HG02588 (cell line): ENCODE data around the gene ERC2.
"Not testable (repeated sequence)": the region's sequence is repeated elsewhere in the genome, so short reads cannot be mapped to it uniquely, and the experiment has no call there.

Source experiments
- ATAC-seq: cut with Tn5 transposase; IDR thresholded peaks from one replicate; pipeline ENCODE4 v1.9.1; 2021; ENCODE audit warnings: mild to moderate bottlenecking, moderate library complexity; ENCODE audit not compliant: unreplicated experiment

Gene ERC2

GRCh38 chr3:56318891-56319290, 149.4 kb downstream of the ERC2 start:
- ATAC-seq = no peak

DNA sequence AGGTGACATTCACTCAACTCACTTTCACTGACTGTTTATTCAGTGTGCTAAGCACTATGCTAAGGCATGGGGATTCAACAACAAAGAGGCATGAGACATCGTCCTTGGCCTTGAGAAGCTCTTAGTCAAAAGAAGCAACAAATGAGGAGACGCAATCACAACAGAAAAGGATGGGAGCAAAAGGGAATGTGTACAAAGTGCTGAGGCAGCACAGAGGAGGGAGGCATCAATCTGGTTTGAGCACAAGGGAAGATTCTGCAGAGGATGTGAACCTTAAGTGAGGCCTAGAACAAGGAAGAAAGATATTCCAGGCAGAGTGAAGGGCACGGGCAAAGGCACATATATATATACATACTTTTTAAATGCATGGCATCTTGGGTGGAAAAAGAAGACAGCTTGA, 151.3 kb downstream of the ERC2 start:
- ATAC-seq = no peak

GRCh38 chr3:56314842-56315241, 153.4 kb downstream of the ERC2 start:
- ATAC-seq = no peak

GRCh38 chr3:56309465-56309864, 158.8 kb downstream of the ERC2 start:
- no peak for ATAC-seq

DNA sequence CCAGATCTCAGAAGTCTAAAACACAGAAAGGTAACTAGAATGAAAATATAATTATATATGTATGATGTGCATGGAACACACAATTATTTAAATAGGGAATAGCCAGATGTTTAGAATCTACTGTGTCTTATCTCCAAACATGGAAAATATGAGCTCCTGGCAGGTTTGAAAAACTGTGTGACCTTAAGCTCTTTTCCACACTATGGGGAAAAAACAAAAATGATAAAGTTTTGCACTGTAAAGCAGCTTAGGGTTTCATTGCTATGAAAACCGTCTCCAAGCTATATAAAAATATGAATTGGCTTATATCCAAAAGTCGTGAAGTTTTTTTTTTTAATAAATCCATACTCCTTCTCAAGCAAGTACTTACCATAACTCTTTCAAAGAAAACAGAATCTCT, 159.8 kb downstream of the ERC2 start:
- ATAC-seq = no peak

DNA sequence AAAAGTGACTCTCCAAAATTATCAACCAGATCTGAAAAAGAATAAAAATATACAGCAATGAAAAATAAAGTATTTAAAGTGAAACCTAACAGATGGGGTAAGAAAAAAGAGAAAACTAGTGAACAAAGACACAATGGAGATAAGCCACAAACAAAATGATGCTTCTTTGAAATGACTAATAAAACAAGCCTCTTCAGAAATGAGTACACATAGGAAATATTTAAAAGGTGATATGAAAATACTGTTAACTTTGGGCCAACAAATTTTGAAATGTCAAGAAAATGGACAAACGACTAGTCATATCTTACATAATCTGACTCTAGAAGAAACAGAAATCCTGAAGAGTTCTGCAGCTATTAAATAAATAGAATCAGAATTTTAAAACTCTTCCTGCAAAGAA, 164.2 kb downstream of the ERC2 start:
- no peak for ATAC-seq

DNA sequence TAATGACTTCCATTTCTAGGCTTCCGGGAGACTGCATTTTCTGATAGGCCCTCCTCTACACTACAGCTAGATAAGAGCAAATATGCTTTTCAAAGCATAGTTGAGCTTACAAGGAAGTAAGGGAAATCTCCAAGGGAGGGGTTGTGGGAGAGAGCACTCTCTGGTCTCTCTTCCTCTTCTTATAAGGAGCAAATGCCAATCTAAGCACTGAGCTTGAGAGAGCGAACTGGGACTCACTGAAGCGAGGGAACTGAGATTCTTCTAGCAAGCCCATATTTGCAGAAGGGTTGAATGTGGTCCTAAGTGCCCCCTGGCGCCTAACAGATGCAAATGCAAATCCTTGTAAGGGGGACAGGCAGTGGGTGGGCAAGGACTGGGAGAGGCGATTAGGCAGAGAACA, 164.8 kb downstream of the ERC2 start:
- peak; percentile 70 for ATAC-seq

DNA sequence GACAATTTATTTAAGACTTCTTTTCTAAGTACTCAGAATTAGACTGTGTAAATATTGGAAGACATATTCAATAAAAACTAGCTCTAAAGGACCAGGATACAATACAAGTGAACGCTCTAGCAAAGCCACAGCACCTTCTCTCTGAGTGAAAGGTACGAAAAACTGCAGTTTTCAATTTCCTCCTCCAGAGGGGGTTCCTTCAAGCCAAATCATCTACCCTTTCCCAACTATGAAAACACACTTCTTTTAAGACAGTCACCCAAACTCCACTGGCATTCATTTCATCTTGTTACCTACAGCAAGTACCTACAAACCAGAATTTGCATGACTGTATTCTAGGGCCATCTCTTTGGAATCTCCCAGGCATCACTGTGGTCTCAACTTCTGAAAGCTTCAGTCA, 165.8 kb downstream of the ERC2 start:
- no peak for ATAC-seq

DNA sequence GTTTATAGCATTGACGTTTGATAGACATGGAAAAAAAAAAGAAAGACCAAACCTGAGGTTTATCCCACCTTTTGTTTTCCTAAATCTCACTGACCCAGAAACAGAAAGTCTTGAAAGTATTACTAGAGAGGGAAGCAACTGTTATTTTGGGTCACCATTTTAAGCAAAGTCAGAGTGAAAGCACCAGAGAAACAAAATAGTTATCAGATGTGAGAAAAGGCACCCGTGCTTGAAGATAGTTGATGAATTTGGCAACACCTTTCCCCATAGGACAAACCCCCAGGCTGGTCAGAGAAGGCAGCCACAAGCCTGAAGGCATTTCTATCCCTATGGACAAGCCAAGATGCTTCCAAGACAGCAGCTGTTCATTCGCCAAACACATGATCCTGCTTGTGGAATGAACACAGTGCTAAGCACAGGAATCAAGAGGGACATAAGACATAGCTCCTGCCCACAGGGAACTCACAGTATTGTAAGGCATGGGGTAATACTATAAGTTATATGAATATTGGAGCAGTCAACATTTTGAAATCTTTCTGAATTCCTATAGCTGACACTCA, 170.9 kb downstream of the ERC2 start:
- ATAC-seq = no peak

DNA sequence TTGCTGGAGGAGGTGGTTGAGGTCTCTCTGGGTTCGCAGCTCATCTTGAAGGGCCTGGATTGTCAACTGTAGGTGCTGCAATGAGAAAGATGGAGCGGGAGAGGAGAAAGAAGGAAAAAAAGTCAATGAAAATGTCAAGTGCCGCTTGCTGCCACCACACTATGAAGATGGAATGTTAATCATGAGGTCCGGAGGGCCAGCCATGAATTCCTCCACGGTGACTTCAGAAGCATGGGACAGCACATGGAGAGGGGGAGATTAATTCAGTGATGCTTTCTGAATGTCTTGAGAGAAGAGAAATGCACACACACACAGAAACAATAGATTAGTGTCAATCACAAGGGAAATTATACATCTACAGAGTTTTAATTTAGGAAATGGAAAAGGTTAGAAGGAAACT, 171.9 kb downstream of the ERC2 start:
- no peak for ATAC-seq

GRCh38 chr3:56295161-56295560, 173.1 kb downstream of the ERC2 start:
- ATAC-seq = no peak

DNA sequence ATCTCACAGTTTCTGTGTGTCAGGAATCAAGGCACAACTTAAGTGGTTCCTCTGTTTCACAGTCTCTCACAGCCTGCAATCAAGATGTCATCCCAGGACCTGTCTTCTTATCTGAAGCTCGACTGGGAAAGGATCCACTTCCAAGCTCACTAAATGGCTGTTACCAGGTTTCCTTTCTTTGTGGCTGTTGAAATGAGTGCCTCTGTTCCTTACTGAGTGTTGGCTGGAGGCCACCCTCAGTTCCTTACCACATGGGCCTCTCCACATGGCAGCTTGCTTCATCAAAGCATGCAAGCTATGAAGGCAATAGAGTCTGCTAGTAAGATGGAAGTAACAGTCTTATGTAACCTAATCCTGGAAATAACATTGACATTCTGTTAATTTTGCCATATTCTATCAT, 174.0 kb downstream of the ERC2 start:
- no peak for ATAC-seq

DNA sequence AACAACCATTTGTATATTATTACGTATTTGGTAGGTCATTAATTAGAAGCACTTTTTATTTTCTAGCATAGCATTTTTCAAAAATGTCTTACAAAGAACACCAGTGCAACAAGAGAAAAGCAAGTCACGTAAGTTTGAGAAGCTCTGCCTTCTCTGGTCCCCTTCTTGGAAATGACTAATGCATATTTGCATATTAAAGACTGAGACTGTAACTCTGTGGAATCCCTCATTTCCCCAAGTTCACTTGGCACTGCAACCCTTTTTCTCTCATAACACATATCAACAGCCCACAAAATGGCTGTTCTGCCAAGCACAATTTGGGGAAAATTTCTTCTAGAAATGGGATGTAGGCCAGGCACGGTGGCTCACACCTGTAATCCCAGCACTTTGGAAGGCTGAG, 176.3 kb downstream of the ERC2 start:
- peak; percentile 54 for ATAC-seq

GRCh38 chr3:56291244-56291680, 177.0 kb downstream of the ERC2 start:
- ATAC-seq = no peak

GRCh38 chr3:56290374-56290773, 177.9 kb downstream of the ERC2 start:
- no peak for ATAC-seq

DNA sequence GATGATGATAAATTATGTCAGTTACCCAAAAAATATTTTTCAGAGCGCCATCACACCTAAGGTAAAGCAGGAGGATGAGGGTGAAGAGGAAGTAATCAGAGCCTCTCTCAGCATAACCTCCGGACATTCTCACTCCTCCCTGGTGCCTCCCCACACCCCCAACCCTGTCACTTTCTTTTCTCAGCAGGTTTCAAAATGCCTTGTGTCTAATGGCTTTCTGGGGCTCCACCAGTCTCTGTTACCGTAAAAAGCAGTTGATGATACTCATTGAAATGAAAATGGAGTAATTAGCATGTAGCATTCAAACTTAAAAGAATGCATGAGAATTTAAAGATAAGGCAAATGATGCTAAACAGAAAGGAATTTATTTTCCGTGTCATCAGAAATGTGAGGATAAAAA, 180.0 kb downstream of the ERC2 start:
- ATAC-seq = no peak

- no peak for ATAC-seq
These were observed 185.9 kb downstream of the ERC2 start for GRCh38 chr3:56282341-56282740.

GRCh38 chr3:56277236-56277635, 191.0 kb downstream of the ERC2 start:
- no peak for ATAC-seq

- no peak for ATAC-seq
These were observed 193.1 kb downstream of the ERC2 start for GRCh38 chr3:56275120-56275519.

GRCh38 chr3:56269755-56270535, 198.3 kb downstream of the ERC2 start:
- ATAC-seq = no peak

- no peak for ATAC-seq
These were observed 199.5 kb downstream of the ERC2 start for GRCh38 chr3:56268616-56269383.

DNA sequence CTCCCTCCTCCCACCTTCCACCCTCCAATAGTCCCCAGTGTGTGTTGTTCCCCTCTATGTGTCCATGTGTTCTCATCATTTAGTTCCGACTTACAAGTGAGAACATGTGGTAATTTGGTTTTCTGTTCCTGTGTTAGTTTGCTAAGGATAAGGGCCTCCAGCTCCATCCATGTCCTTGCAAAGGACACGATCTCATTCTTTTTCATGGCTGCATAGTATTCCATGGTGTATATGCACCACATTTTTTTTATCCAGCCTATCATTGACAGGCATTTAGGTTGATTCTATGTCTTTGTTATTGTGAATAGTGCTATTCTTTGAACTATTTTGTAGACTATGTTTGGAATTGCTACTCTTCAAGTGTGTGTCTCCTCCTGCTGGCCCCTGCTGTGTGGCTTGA, 206.4 kb downstream of the ERC2 start:
- ATAC-seq = not testable (repeated sequence)
